H1 (cell line): ENCODE measurements around the gene SEMA3F. TPM values are rescaled to one million over a fixed set of nuclear protein-coding genes. Genes with fewer than 3 reads are reported as not detected.

Source experiments
- CTCF ChIA-PET: fragments of 300-600 bp; sonication (Branson Sonifier 250); formaldehyde crosslinking; loops from one replicate; lab custom pipeline; 2021; ENCODE audit not compliant: partially characterized antibody; lab: Charles Lee
- POLR2A ChIA-PET: fragments of 300-600 bp; sonication (Branson Sonifier 250); formaldehyde crosslinking; loops from one replicate; lab custom pipeline; 2021; ENCODE audit warnings: inconsistent platforms; ENCODE audit not compliant: partially characterized antibody; lab: Charles Lee
- DNase-seq, 2 experiments: peaks; one replicate each; pipeline versions ENCODE4 v3.0.0 to v3.0.0-alpha.2; 2010 to 2022; ENCODE audit warnings: low spot score in 2 of 2, low read depth in 1 of 2, mixed read lengths in 1 of 2
- FAIRE-seq: peaks from 2 replicates; lab custom pipeline; 2011; peaks lifted over from hg19 to GRCh38; lab: Jason Lieb, UNC
- H2AFZ ChIP-seq: 2 replicates; pipeline ENCODE4 v1.8.1; 2012; ENCODE audit warnings: low read length, inconsistent platforms
- H2AK5ac ChIP-seq: 2 replicates; pipeline ENCODE4 v1.6.1; 2013; ENCODE audit warnings: low read depth, low read length
- H2BK120ac ChIP-seq: replicated peaks from 2 replicates; pipeline ENCODE3; 2013; ENCODE audit warnings: low read depth, low read length, inconsistent platforms
- H2BK12ac ChIP-seq: 2 replicates; pipeline ENCODE4 v1.6.1; 2013; ENCODE audit warnings: low read depth, low read length
- H2BK15ac ChIP-seq: 2 replicates; pipeline ENCODE4 v1.6.1; 2013; ENCODE audit warnings: low read length
- H2BK20ac ChIP-seq: 2 replicates; pipeline ENCODE4 v1.6.1; 2013; ENCODE audit warnings: low read length
- H2BK5ac ChIP-seq: 2 replicates; pipeline ENCODE4 v1.6.1; 2013; ENCODE audit warnings: low read depth, low read length
- H3K14ac ChIP-seq: 2 replicates; pipeline ENCODE4 v1.6.1; 2013; ENCODE audit warnings: inconsistent platforms; ENCODE audit not compliant: insufficient read length
- H3K18ac ChIP-seq: 2 replicates; pipeline ENCODE4 v1.6.1; 2013; ENCODE audit warnings: low read length; ENCODE audit errors: extremely low read depth
- H3K23ac ChIP-seq: 2 replicates; pipeline ENCODE4 v1.6.1; 2013; ENCODE audit warnings: inconsistent platforms; ENCODE audit not compliant: insufficient read length
- H3K23me2 ChIP-seq: 2 replicates; pipeline ENCODE4 v1.6.1; 2013; ENCODE audit warnings: low read depth, low read length
- H3K27ac ChIP-seq: 2 replicates; pipeline ENCODE4 v1.6.1; 2011; ENCODE audit warnings: low read depth, low read length, inconsistent platforms
- H3K27me3 ChIP-seq, 4 experiments: replicated peaks in 1 of 4; 1 replicate in 1 of 4; 2 replicates in 3 of 4; pipeline versions ENCODE4 v1.6.1 to v1.8.1; 2011 to 2013; ENCODE audit warnings: low read length in 3 of 4, mild to moderate bottlenecking in 3 of 4, inconsistent platforms in 2 of 4, mixed read lengths in 2 of 4, moderate library complexity in 1 of 4; ENCODE audit not compliant: control insufficient read depth in 3 of 4, insufficient read depth in 3 of 4; ENCODE audit errors: extremely low read depth in 1 of 4
- H3K36me3 ChIP-seq, 4 experiments: 2 replicates each; pipeline versions ENCODE4 v1.6.1 to v1.8.1; 2011 to 2013; ENCODE audit warnings: mild to moderate bottlenecking in 4 of 4, low read length in 3 of 4, moderate library complexity in 2 of 4, control low read depth in 1 of 4, inconsistent platforms in 1 of 4; ENCODE audit not compliant: insufficient read depth in 4 of 4, control insufficient read depth in 2 of 4
- H3K4ac ChIP-seq: replicated peaks from 2 replicates; pipeline ENCODE3; 2013; ENCODE audit warnings: low read length, low read depth, mixed read lengths, inconsistent platforms; ENCODE audit not compliant: insufficient read length
- H3K4me1 ChIP-seq, 4 experiments: replicated peaks in 1 of 4; 1 replicate in 1 of 4; 2 replicates in 3 of 4; pipeline versions ENCODE4 v1.6.1 to v1.8.1; 2011 to 2013; ENCODE audit warnings: low read length in 3 of 4, inconsistent platforms in 2 of 4, mixed read lengths in 1 of 4; ENCODE audit not compliant: insufficient read depth in 4 of 4, control insufficient read depth in 3 of 4
- H3K4me2 ChIP-seq, 2 experiments: 2 replicates each; pipeline versions ENCODE4 v1.6.1 to v1.8.1; 2011 to 2013; ENCODE audit warnings: low read depth in 2 of 2, low read length in 2 of 2, control low read depth in 1 of 2, inconsistent platforms in 1 of 2, mild to moderate bottlenecking in 1 of 2; ENCODE audit not compliant: insufficient read depth in 1 of 2
- H3K4me3 ChIP-seq, 4 experiments: fragments of 200-600, 300-600 bp in 1 of 4; sonication (generic), shearing (Covaris generic), sonication (Bioruptor Twin) in 1 of 4; 2 replicates each; pipeline versions ENCODE4 v1.5.1 to v1.8.1; 2011 to 2016; ENCODE audit warnings: low read length in 4 of 4, low read depth in 3 of 4, control low read depth in 2 of 4, inconsistent platforms in 2 of 4, mild to moderate bottlenecking in 2 of 4, mixed read lengths in 1 of 4, moderate library complexity in 1 of 4; ENCODE audit not compliant: insufficient read depth in 2 of 4; ENCODE audit errors: extremely low read depth in 1 of 4
- H3K56ac ChIP-seq: replicated peaks from 2 replicates; pipeline ENCODE3; 2013; ENCODE audit warnings: low read depth, mild to moderate bottlenecking, mixed read lengths, low read length, inconsistent platforms; ENCODE audit not compliant: insufficient read length
- H3K79me1 ChIP-seq: 2 replicates; pipeline ENCODE4 v1.6.1; 2013; ENCODE audit warnings: low read depth, low read length, control low read depth
- H3K79me2 ChIP-seq, 2 experiments: 2 replicates each; pipeline versions ENCODE4 v1.6.1 to v1.8.1; 2012 to 2013; ENCODE audit warnings: low read length in 2 of 2, mild to moderate bottlenecking in 2 of 2, inconsistent platforms in 1 of 2; ENCODE audit not compliant: insufficient read depth in 2 of 2, control insufficient read depth in 1 of 2
- H3K9ac ChIP-seq, 4 experiments: replicated peaks in 1 of 4; 1 replicate in 1 of 4; 2 replicates in 3 of 4; pipeline versions ENCODE4 v1.6.1 to v1.8.1; 2011 to 2013; ENCODE audit warnings: low read depth in 3 of 4, low read length in 3 of 4, control low read depth in 2 of 4, mild to moderate bottlenecking in 2 of 4, moderate library complexity in 2 of 4, inconsistent platforms in 1 of 4; ENCODE audit errors: extremely low read depth in 1 of 4
- H3K9me3 ChIP-seq, 2 experiments: 2 replicates each; pipeline versions ENCODE4 v1.6.1 to v1.8.1; 2012 to 2013; ENCODE audit warnings: mild to moderate bottlenecking in 2 of 2, moderate library complexity in 2 of 2, control low read depth in 1 of 2, inconsistent platforms in 1 of 2, low read depth in 1 of 2, low read length in 1 of 2, mixed read lengths in 1 of 2; ENCODE audit not compliant: insufficient read depth in 2 of 2
- H4K20me1 ChIP-seq, 2 experiments: replicated peaks in 1 of 2; 2 replicates each; pipeline versions ENCODE3 to v1.8.1; 2011 to 2013; ENCODE audit warnings: inconsistent platforms in 2 of 2, low read length in 2 of 2, mild to moderate bottlenecking in 1 of 2; ENCODE audit not compliant: insufficient read depth in 2 of 2, control insufficient read depth in 1 of 2
- H4K5ac ChIP-seq: 2 replicates; pipeline ENCODE4 v1.6.1; 2013; ENCODE audit warnings: low read length, low read depth, mixed read lengths, inconsistent platforms; ENCODE audit not compliant: insufficient read length
- H4K8ac ChIP-seq: 2 replicates; pipeline ENCODE4 v1.8.0; 2013; ENCODE audit warnings: mild to moderate bottlenecking, moderate library complexity, low read length, inconsistent platforms; ENCODE audit not compliant: insufficient read depth; ENCODE audit errors: extremely low read depth
- H4K91ac ChIP-seq: replicated peaks from 2 replicates; pipeline ENCODE3; 2013; ENCODE audit warnings: low read length, mixed read lengths, inconsistent platforms; ENCODE audit not compliant: insufficient read length
- ASH2L ChIP-seq: fragments of 200-600, 300-600 bp; sonication (generic); IDR thresholded peaks from one replicate; pipeline ENCODE4 v1.7.1; 2017; ENCODE audit warnings: low read length
- BACH1 ChIP-seq: IDR thresholded peaks from 2 replicates; pipeline ENCODE4 v1.6.1; 2012; ENCODE audit warnings: low read length, improper control_type of control experiment
- CBX5 ChIP-seq: fragments of 300-800, 300-1000 bp; sonication (generic); IDR thresholded peaks from 2 replicates; pipeline ENCODE4 v1.7.1; 2016; ENCODE audit warnings: antibody characterized with exemption, low read length, low read depth
- FOSL1 ChIP-seq: IDR thresholded peaks from 2 replicates; pipeline ENCODE4 v1.6.1; 2011; ENCODE audit warnings: mild to moderate bottlenecking, low read depth, low read length, moderate library complexity; ENCODE audit not compliant: insufficient read depth
- POU5F1 ChIP-seq: IDR thresholded peaks from 2 replicates; pipeline ENCODE4 v1.6.1; 2011; ENCODE audit warnings: low read depth, mild to moderate bottlenecking, low read length, moderate library complexity
- RAD21 ChIP-seq, 2 experiments: IDR thresholded peaks in 1 of 2; conservative IDR thresholded peaks in 1 of 2; 2 replicates each; pipeline ENCODE4 v1.6.1; 2011; ENCODE audit warnings: low read depth in 2 of 2, low read length in 2 of 2, improper control_type of control experiment in 1 of 2, inconsistent platforms in 1 of 2, mild to moderate bottlenecking in 1 of 2, moderate library complexity in 1 of 2
- RXRA ChIP-seq: IDR thresholded peaks from 2 replicates; pipeline ENCODE4 v1.6.1; 2011; ENCODE audit warnings: low read depth, mild to moderate bottlenecking, low read length, moderate library complexity; ENCODE audit not compliant: insufficient read depth
- SP1 ChIP-seq: IDR thresholded peaks from 2 replicates; pipeline ENCODE4 v1.6.1; 2011; ENCODE audit warnings: low read depth, low read length
- TCF12 ChIP-seq: IDR thresholded peaks from 2 replicates; pipeline ENCODE4 v1.6.1; 2011; ENCODE audit warnings: low read depth, mild to moderate bottlenecking, low read length
- WGBS, 2 experiments: shearing (Covaris generic) in 1 of 2; methylation state at CpG; one replicate each; pipeline versions ENCODE4 v1.1.6 to v1.1.7; 2013 to 2015; ENCODE audit warnings: low lambda C conversion rate in 2 of 2, mixed read lengths in 2 of 2, inconsistent platforms in 1 of 2, low coverage in 1 of 2, missing lambda C conversion rate in 1 of 2; ENCODE audit not compliant: insufficient replicate concordance in 2 of 2, insufficient coverage in 1 of 2, insufficient read length in 1 of 2; ENCODE audit errors: extremely low coverage in 1 of 2, missing lambda C conversion rate in 1 of 2; 5-methylcytosine and 5-hydroxymethylcytosine counted together
- polyA plus RNA-seq, 7 experiments: library from polyadenylated mRNA; depleted of rRNA in 3 of 7; stranded (reverse) in 5 of 7; unstranded in 2 of 7; fragments of >200 nt in 5 of 7; fragments of 200-250 nt in 2 of 7; gene quantifications; 1 replicate in 5 of 7; 2 replicates in 1 of 7; 4 replicates in 1 of 7; pipeline versions ENCODE4 v1.2.1 to v1.2.3, GENCODE V29; 2011 to 2013; ENCODE audit warnings: missing spikeins in 2 of 7, mixed read lengths in 2 of 7
- total RNA-seq: library from RNA; stranded (reverse); fragmentation: NEBNext Ultra II Directional; extraction: Animal tissue kit (Norgen Biotek cat#: 25700); gene quantifications from 2 replicates; pipeline ENCODE4 v1.2.1, GENCODE V29; 2021
- TF ChIP-seq, protein P1 (sequence below): IDR thresholded peaks from 2 replicates; pipeline ENCODE4 v1.6.1; 2012; ENCODE audit warnings: inconsistent platforms

SEMA3F gene
- total and polyA plus RNA-seq, 2 of the 8 experiments (the other 6 are each of a cell fraction or from before 2014, with no cell fraction given) = 20.3 to 37.0 TPM

DNA sequence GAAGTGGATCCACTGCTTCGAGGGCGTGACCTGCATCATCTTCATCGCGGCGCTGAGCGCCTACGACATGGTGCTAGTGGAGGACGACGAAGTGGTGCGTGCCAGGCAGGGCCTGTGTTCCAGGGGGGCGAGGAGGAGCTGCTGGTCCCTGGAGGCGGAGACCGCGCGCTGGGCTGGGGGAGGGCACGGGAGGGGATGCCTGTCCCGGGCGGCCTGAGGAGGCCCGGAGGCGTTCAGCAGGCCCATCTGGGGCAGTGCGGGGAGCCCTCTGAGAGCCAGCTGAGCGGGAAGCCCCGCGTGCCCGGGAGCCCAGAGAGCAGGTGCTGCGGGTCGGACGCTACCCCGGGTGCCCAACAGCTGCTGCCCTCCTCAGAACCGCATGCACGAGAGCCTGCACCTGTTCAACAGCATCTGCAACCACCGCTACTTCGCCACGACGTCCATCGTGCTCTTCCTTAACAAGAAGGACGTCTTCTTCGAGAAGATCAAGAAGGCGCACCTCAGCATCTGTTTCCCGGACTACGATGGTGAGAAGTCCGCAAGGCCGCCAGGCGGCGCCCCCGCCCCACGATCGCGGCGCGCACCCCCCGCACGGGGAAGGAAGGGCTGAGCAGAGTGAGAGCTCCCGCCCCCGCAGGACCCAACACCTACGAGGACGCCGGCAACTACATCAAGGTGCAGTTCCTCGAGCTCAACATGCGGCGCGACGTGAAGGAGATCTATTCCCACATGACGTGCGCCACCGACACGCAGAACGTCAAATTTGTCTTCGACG, 39.2 kb downstream of the SEMA3F start:
- Histone ChIP-seq H3K27ac (no peak overlapping the region), H3K56ac (no peak overlapping the region), H2BK5ac (no peak overlapping the region), H3K4me3 (peak overlapping the region in 1 of 4 experiments; percentile 36; a peak in 2 of 8 replicates), H3K14ac (no peak overlapping the region), H3K4ac (no peak overlapping the region), H3K36me3 (no peaks in the 10 kb centered on the region), H2BK15ac (peak overlapping the region; percentile 18; the same call in 1 of the 2 replicates), H3K23ac (no peak overlapping the region), H3K4me2 (peak overlapping the region; percentile 49 to 56), H3K9me3 (no peaks in the 10 kb centered on the region), H3K27me3 (peaks cover 0 to 12% (median 4%) of the 10 kb centered on the region in 4 experiments; a peak in 3 of 7 replicates), H2BK12ac (no peak overlapping the region; the same call in 1 of the 2 replicates), H3K23me2 (peaks cover 2% of the 10 kb centered on the region; the same call in 1 of the 2 replicates), H3K9ac (no peak overlapping the region), H4K20me1 (peaks cover 0 to 3% of the 10 kb centered on the region in 2 experiments), H3K18ac (no peak overlapping the region), H2AK5ac (no peak overlapping the region), H3K79me2 (no peaks in the 10 kb centered on the region), H4K91ac (no peak overlapping the region), H2BK20ac (no peak overlapping the region), H3K79me1 (no peaks in the 10 kb centered on the region), H4K5ac (no peak overlapping the region), H4K8ac (no peak overlapping the region), H2BK120ac (no peak overlapping the region), H3K4me1 (peaks cover 0 to 14% (median 7%) of the 10 kb centered on the region in 4 experiments; a peak in 5 of 7 replicates), H2AFZ (peak overlapping the region; percentile 55; the same call in 1 of the 2 replicates)
- 49% methylated on average over 61 of the region's 70 CpGs; no CpG with 5 or more reads in 1 of the 2 experiments for WGBS, 2 experiments
- POLR2A ChIA-PET = interaction anchor here (0.7 to 11.9 kb wide), 14 partner anchors 10 to 78 kb away, joined by 3 to 128 read pairs (median 7); partner anchors contain the start of gene SLC38A3
- FAIRE-seq (no peak), DNase-seq (peak in 1 of 2 experiments; percentile 91)
- CTCF ChIA-PET = interaction anchor here (0.7 to 19.7 kb wide), 20 partner anchors 19 to 378 kb away, joined by 3 to 1138 read pairs (median 10); partner anchors contain the start of genes GNAI2, HYAL2, SEMA3B and SLC38A3
- no peak for TF ChIP-seq FOSL1
- no peak for TF ChIP-seq RXRA
- no peak for TF ChIP-seq ASH2L
- TF ChIP-seq POU5F1 = no peak
- no peak for TF ChIP-seq SP1
- peak; percentile 66 for TF ChIP-seq BACH1
- TF ChIP-seq CBX5 = no peak
- TF ChIP-seq, protein P1, sequence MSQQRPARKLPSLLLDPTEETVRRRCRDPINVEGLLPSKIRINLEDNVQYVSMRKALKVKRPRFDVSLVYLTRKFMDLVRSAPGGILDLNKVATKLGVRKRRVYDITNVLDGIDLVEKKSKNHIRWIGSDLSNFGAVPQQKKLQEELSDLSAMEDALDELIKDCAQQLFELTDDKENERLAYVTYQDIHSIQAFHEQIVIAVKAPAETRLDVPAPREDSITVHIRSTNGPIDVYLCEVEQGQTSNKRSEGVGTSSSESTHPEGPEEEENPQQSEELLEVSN = peak; percentile 92
- TF ChIP-seq TCF12 = no peak
- peak; percentile 96 to 97 for TF ChIP-seq RAD21 (IDR thresholded peaks at IDR 0.05 in 1 of 2, conservative IDR thresholded peaks at IDR 0.05 in 1 of 2; ENCODE audit: low read depth in 2 of 2, low read length in 2 of 2)
